HEK293 (cell line): Measurements from ENCODE around the gene ERBB4.

Experiments used
- BCL11A ChIP-seq: fragments of 450-650 bp; formaldehyde crosslinking; IDR thresholded peaks from 2 replicates; pipeline ENCODE4 v1.5.1; 2016; ENCODE audit warnings: low read depth, missing biosample characterization, missing genetic modification characterization
- CTCF ChIP-seq: fragments of 450-650 bp; formaldehyde crosslinking; IDR thresholded peaks from 2 replicates; pipeline ENCODE4 v1.5.1; 2016; ENCODE audit warnings: missing biosample characterization, missing genetic modification characterization
- PRDM10 ChIP-seq: fragments of 450-650 bp; formaldehyde crosslinking; IDR thresholded peaks from 2 replicates; pipeline ENCODE4 v1.5.1; 2016; ENCODE audit warnings: missing biosample characterization, missing genetic modification characterization
- REST ChIP-seq: fragments of 450-650 bp; formaldehyde crosslinking; IDR thresholded peaks from 2 replicates; pipeline ENCODE4 v1.5.1; 2016; ENCODE audit warnings: missing biosample characterization, missing genetic modification characterization
- ZNF16 ChIP-seq: fragments of 450-650 bp; formaldehyde crosslinking; IDR thresholded peaks from 2 replicates; pipeline ENCODE4 v1.5.1; 2016; ENCODE audit warnings: low read depth, missing biosample characterization, missing genetic modification characterization
- ZNF513 ChIP-seq: fragments of 450-650 bp; IDR thresholded peaks from 2 replicates; pipeline ENCODE4 v1.5.1; 2018; ENCODE audit warnings: missing biosample characterization, missing genetic modification characterization
- ZNF521 ChIP-seq: fragments of 450-650 bp; formaldehyde crosslinking; IDR thresholded peaks from 2 replicates; pipeline ENCODE4 v1.5.1; 2017; ENCODE audit warnings: missing biosample characterization, mild to moderate bottlenecking, missing genetic modification characterization
- ZNF571 ChIP-seq: fragments of 450-650 bp; formaldehyde crosslinking; IDR thresholded peaks from 2 replicates; pipeline ENCODE4 v1.5.0; 2017; ENCODE audit warnings: missing biosample characterization, missing genetic modification characterization

DNA sequence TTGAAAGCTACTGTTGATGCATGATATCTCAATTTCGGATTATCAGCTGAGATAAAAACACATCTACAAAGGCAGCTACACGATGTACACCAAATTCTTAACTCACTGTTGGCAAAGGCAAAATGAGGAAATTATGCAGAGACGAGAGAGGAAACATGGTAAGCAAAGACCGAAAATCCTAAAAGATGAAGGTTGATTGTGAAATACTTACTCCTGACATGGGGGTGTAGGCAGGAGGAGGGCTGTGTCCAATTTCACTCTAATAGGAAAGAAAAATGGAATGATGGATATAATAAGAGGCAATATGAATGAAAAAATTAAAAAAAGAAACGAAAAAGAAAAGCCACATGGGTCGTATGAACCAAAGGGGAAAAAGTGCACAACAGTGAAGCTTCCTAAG, 1150.9 kb downstream of the ERBB4 start:
- TF ChIP-seq ZNF521 (tag by site-specific recombination) (no peak), CTCF (tag by site-specific recombination) (no peak), PRDM10 (tag by site-specific recombination) (no peak), REST (tag by site-specific recombination) (no peak), BCL11A (tag by site-specific recombination) (no peak), ZNF513 (tag by site-specific recombination) (no peak), ZNF16 (tag by site-specific recombination) (no peak), ZNF571 (no peak)
